Type B pancreatic cell (in vitro differentiated cells): ENCODE results near the gene MAP2K5. TPM values are rescaled to one million over a fixed set of nuclear protein-coding genes. Genes with fewer than 3 reads are reported as not detected.

ENCODE experiments used
- DNase-seq: peaks from one replicate; pipeline ENCODE4 v3.0.0; 2021; ENCODE audit warnings: mixed read lengths; ENCODE audit not compliant: unreplicated experiment; ENCODE audit errors: extremely low spot score
- H3K27ac Mint-ChIP-seq: 2 replicates; pipeline ENCODE4 v1.8.0; 2021; ENCODE audit warnings: mild to moderate bottlenecking, mixed read lengths
- H3K27me3 Mint-ChIP-seq: 2 replicates; pipeline ENCODE4 v1.8.0; 2021; ENCODE audit warnings: mixed read lengths
- H3K36me3 Mint-ChIP-seq: 2 replicates; pipeline ENCODE4 v1.8.0; 2021; ENCODE audit warnings: mixed read lengths
- H3K4me1 Mint-ChIP-seq: one replicate; pipeline ENCODE4 v1.8.0; 2021; ENCODE audit warnings: mixed read lengths; ENCODE audit not compliant: unreplicated experiment
- H3K4me3 Mint-ChIP-seq: 2 replicates; pipeline ENCODE4 v1.8.0; 2021; ENCODE audit warnings: mild to moderate bottlenecking, mixed read lengths
- H3K9me3 Mint-ChIP-seq: 2 replicates; pipeline ENCODE4 v1.8.0; 2021; ENCODE audit warnings: mixed read lengths
- total RNA-seq: library from RNA; stranded (reverse); gene quantifications from 2 replicates; pipeline ENCODE4 v1.2.1, GENCODE V29; 2021; ENCODE audit warnings: low replicate concordance
- TF ChIP-seq, protein P1 (sequence below): fragments of 200-600 bp; sonication (generic); conservative IDR thresholded peaks from 2 replicates; pipeline ENCODE4 v1.5.0; 2021; ENCODE audit warnings: antibody characterized with exemption, mild to moderate bottlenecking

MAP2K5 gene
- total RNA-seq, 1 donor from 2014 or later = 21.8 TPM

DNA sequence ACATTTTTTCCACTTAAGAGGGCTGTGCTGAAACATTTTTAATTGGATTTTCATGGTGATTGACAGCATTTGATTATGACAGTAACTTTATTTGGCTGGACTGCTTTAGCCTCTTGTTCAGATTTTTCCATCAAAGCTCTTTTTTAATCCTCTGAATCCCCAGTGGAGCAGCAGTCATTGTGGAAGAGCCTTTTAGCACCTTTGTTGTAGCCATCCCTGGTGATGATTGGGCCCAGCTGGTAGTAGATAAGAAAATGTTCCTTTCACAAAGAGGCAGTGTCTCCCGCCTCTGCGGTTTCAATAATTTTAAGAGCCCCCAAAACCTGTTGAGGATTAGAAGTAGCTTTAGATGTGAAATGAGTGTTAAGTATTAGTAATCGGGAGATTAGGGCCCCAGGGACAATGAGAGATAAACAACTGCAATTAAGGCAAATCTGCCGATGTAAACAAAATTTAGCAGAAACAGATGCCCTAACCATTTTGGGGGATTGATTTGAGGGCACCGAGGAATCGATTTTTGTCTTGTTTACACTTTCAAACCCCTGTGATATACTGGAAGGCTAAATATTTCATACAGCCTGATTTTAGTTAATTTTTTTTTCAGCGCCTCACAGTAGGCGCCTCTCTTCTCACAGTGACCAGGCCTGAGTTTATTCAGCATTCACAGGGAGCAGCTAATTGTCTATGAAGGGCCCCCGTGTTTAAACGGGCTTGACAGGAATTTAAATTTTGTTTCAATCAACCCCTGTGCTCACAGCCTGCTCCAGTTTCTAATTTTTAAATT, 239.6 kb downstream of the MAP2K5 start:
- no peak overlapping the region for H3K27ac Mint-ChIP-seq
- no peaks in the 10 kb centered on the region for H3K9me3 Mint-ChIP-seq
- TF ChIP-seq, protein P1, sequence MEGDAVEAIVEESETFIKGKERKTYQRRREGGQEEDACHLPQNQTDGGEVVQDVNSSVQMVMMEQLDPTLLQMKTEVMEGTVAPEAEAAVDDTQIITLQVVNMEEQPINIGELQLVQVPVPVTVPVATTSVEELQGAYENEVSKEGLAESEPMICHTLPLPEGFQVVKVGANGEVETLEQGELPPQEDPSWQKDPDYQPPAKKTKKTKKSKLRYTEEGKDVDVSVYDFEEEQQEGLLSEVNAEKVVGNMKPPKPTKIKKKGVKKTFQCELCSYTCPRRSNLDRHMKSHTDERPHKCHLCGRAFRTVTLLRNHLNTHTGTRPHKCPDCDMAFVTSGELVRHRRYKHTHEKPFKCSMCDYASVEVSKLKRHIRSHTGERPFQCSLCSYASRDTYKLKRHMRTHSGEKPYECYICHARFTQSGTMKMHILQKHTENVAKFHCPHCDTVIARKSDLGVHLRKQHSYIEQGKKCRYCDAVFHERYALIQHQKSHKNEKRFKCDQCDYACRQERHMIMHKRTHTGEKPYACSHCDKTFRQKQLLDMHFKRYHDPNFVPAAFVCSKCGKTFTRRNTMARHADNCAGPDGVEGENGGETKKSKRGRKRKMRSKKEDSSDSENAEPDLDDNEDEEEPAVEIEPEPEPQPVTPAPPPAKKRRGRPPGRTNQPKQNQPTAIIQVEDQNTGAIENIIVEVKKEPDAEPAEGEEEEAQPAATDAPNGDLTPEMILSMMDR = no peak
- H3K27me3 Mint-ChIP-seq = peaks cover 3% of the 10 kb centered on the region
- DNase-seq = no peak
- H3K4me3 Mint-ChIP-seq = no peak overlapping the region
- H3K4me1 Mint-ChIP-seq = peaks cover 29% of the 10 kb centered on the region
- H3K36me3 Mint-ChIP-seq = peaks cover 15% of the 10 kb centered on the region

DNA sequence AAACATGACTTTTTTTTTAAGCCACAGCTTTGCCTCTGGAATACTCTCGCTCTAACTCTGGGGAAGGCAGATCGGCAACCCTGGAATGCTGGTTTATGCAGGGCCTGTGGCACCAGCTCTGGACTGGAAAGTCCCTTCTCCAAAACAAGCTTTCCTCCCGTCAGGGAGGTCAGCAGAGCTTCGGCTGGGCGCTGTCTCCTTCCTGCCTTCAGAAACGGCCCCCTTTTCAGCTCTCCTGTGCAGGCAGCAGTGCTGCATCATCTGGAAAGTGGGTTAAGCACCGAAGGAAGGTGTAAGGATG, 240.1 kb downstream of the MAP2K5 start:
- Mint-ChIP-seq H3K36me3 (peaks cover 15% of the 10 kb centered on the region), H3K4me1 (peaks cover 29% of the 10 kb centered on the region)

DNA sequence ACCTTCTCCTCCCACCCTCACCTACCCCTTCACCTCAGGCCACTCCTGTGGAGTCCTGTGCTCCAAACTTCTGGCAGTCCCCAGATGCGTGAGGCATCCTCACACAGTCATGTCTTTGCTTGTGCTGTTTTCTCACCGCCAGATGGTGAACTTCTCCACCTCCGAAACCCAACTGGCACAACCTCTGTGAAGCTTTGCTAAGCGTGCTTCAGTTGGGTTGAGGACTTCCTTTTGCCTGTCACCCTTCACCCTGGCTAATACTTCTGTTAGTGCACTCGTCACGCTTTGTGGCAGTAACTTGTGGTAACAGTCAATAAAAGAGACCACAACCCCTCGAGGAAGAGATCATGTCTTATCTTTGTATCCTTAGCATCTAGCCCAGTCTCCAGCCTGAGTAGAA, 240.8 kb downstream of the MAP2K5 start:
- H3K27ac Mint-ChIP-seq = no peak overlapping the region
- peaks cover 13% of the 10 kb centered on the region for H3K36me3 Mint-ChIP-seq
- peaks cover 3% of the 10 kb centered on the region for H3K27me3 Mint-ChIP-seq
- peaks cover 27% of the 10 kb centered on the region for H3K4me1 Mint-ChIP-seq
- TF ChIP-seq, protein P1 = no peak
- DNase-seq = no peak
- H3K9me3 Mint-ChIP-seq = no peaks in the 10 kb centered on the region
- no peak overlapping the region for H3K4me3 Mint-ChIP-seq

More for the DNA sequence above, 240.1 kb downstream of the MAP2K5 start:
- H3K27me3 Mint-ChIP-seq = peaks cover 3% of the 10 kb centered on the region
- no peak overlapping the region for H3K27ac Mint-ChIP-seq
- H3K4me3 Mint-ChIP-seq = no peak overlapping the region
- no peaks in the 10 kb centered on the region for H3K9me3 Mint-ChIP-seq
- DNase-seq = no peak
- TF ChIP-seq, protein P1 = no peak

DNA sequence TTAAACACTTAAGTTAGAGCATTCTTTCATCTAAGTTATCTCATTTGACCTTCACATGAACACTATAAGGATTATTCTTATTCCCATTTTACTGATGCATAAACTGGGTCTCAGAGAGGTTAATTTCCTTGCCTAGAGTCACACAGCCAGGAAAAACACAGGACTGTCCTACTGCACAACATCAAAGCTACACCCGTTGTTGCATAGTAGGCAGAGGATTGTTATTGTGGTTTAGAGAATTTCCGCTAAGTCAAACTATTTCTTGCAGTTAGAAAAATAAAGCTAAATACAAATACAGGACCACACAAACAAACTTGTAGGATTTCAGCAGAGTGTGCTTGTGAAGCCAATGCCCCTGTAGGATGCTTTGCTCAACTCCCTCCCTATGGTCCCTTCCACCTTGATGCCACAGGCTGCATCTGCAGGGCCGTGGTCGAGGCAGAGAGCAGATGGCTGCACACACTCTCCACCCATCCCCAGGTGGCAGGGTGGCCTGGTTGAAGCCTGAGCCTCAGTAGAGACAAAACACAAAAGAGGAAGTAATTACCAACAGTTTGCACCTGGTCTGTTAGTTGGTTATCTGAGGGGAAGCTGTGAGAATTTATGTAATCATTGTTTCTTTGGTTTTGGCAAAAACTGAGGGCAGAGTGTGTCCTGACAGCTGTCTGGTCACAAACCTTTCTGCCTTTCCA, 241.7 kb downstream of the MAP2K5 start:
- Mint-ChIP-seq H3K27me3 (peaks cover 3% of the 10 kb centered on the region), H3K4me1 (peaks cover 18% of the 10 kb centered on the region), H3K36me3 (peaks cover 12% of the 10 kb centered on the region), H3K27ac (no peak overlapping the region), H3K9me3 (no peaks in the 10 kb centered on the region), H3K4me3 (no peak overlapping the region)
- DNase-seq = no peak
- TF ChIP-seq, protein P1 = no peak

DNA sequence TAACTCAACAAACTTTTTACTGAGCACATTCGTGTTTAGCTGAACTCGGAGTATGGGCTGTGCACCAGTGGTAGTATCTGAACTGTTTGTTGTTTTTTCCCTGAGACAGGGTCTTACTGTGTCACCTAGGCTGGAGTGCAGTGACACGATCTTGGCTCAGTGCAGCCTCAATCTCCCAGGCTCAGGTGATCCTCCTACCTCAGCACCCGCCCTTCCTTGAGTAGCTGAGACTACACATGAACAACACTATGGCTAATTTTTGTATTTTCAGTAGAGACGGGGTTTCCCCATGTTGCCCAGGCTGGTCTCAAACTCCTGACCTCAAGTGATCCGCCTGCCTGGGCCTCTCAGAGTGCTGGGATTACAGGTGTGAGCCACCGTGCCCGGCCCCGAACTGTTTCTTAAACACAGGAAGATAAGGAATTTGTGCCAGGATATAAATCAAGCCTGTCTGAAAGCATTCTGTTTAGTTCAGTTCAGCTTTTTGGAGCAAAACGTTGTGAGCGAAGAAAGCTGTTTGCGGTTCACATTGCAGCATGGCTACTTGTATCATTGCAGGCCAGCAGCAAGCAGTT, 242.4 kb downstream of the MAP2K5 start:
- no peak for DNase-seq
- Mint-ChIP-seq H3K4me3 (no peak overlapping the region), H3K27ac (no peak overlapping the region), H3K36me3 (peaks cover 12% of the 10 kb centered on the region), H3K4me1 (peaks cover 13% of the 10 kb centered on the region), H3K27me3 (peaks cover 3% of the 10 kb centered on the region), H3K9me3 (no peaks in the 10 kb centered on the region)
- TF ChIP-seq, protein P1 = no peak
